NB4 (cell line): ENCODE data around the gene PLA2G4E.

Experiments
- CTCF ChIP-seq: IDR thresholded peaks from one replicate; pipeline ENCODE4 v1.5.1; 2012; ENCODE audit warnings: low read depth, low read length
- MAX ChIP-seq: IDR thresholded peaks from 2 replicates; pipeline ENCODE4 v1.6.1; 2011; ENCODE audit warnings: low read depth, low read length
- MYC ChIP-seq: IDR thresholded peaks from 2 replicates; pipeline ENCODE4 v1.6.1; 2011; ENCODE audit warnings: low read depth, low read length
- POLR2A ChIP-seq: IDR thresholded peaks from 2 replicates; pipeline ENCODE4 v1.6.1; 2011; ENCODE audit warnings: mild to moderate bottlenecking; ENCODE audit not compliant: insufficient read length; ENCODE audit errors: extremely low read depth

- no peak for TF ChIP-seq CTCF
- TF ChIP-seq POLR2A, result no peak
- no peak for TF ChIP-seq MYC
- no peak for TF ChIP-seq MAX
Measured at GRCh38 chr15:42068601-42069000, 47.8 kb upstream of the PLA2G4E start.
